HFF-Myc (cell line): ENCODE data around the gene CCDC47.

Experiments
- DNase-seq: peaks from one replicate; pipeline ENCODE4 v3.0.0-alpha.2; 2011; ENCODE audit warnings: low read depth; ENCODE audit errors: extremely low read depth
- H3K4me3 ChIP-seq: replicated peaks from 2 replicates; pipeline ENCODE4 v1.5.1; 2011; ENCODE audit warnings: low read depth, mild to moderate bottlenecking, control low read depth, low read length
- CTCF ChIP-seq: IDR thresholded peaks from 2 replicates; pipeline ENCODE4 v1.5.1; 2012; ENCODE audit warnings: mild to moderate bottlenecking, low read depth, low read length, control low read depth; ENCODE audit errors: missing control alignments

The CCDC47 gene

GRCh38 chr17:63758428-63758827, 15.0 kb downstream of the CCDC47 start:
- H3K4me3 ChIP-seq, result no peak overlapping the region
- no peak for TF ChIP-seq CTCF
- no peak for DNase-seq

GRCh38 chr17:63754046-63754445, 19.4 kb downstream of the CCDC47 start:
- no peak for DNase-seq
- TF ChIP-seq CTCF, result no peak
- H3K4me3 ChIP-seq, result no peak overlapping the region

GRCh38 chr17:63753215-63753614, 20.2 kb downstream of the CCDC47 start:
- TF ChIP-seq CTCF, result no peak
- H3K4me3 ChIP-seq, result no peak overlapping the region
- no peak for DNase-seq

GRCh38 chr17:63752707-63753106, 20.7 kb downstream of the CCDC47 start:
- DNase-seq, result no peak
- TF ChIP-seq CTCF, result no peak
- no peak overlapping the region for H3K4me3 ChIP-seq

- TF ChIP-seq CTCF, result no peak
- DNase-seq, result no peak
- H3K4me3 ChIP-seq, result no peak overlapping the region
Observed at GRCh38 chr17:63751806-63752205, 21.6 kb downstream of the CCDC47 start.

- no peak for TF ChIP-seq CTCF
- peak; percentile 90 for DNase-seq
- peak within 1 kb of the TSS; percentile 71 for H3K4me3 ChIP-seq
Observed at GRCh38 chr17:63741408-63742173, 31.8 kb downstream of the CCDC47 start, which contains the start of gene STRADA. Gene STRADA, minus strand, starts transcription at chr17:63741799. Its CDS starts 13,430 bp downstream, at chr17:63728369.

GRCh38 chr17:63741143-63741407, 32.3 kb downstream of the CCDC47 start:
- H3K4me3 ChIP-seq, result peak overlapping the region; percentile 71
- DNase-seq, result no peak
- no peak for TF ChIP-seq CTCF
